Measurements from ENCODE around the gene CXCL1. TPM values are rescaled to one million over a fixed set of nuclear protein-coding genes. Genes with fewer than 3 reads are reported as not detected.

CXCL1 gene
- polyA plus RNA-seq, 1 experiment = 0.53 TPM

- no peak overlapping the region for H3K4me3 ChIP-seq (ENCODE audit: low read depth, low read length)
- POLR2A ChIA-PET = no interaction called here
- no peak for DNase-seq (ENCODE audit: low read depth)
- peaks cover 4% of the 10 kb centered on the region for H3K27me3 ChIP-seq (ENCODE audit: control insufficient read depth, insufficient read depth, low read length)
- TF ChIP-seq CTCF (IDR thresholded peaks at IDR 0.05; ENCODE audit: insufficient read depth, low read depth, low read length) = no peak
- CTCF ChIA-PET = interaction anchor here (0.7 to 1.6 kb wide), 2 partner anchors 124 to 199 kb away, joined by 3 read pairs; no protein-coding TSS in a partner anchor
- no peaks in the 10 kb centered on the region for H3K36me3 ChIP-seq (ENCODE audit: control insufficient read depth, insufficient read depth, low read length)
Observed at GRCh38 chr4:73852771-73853170, 16.4 kb upstream of the CXCL1 start.

DNA sequence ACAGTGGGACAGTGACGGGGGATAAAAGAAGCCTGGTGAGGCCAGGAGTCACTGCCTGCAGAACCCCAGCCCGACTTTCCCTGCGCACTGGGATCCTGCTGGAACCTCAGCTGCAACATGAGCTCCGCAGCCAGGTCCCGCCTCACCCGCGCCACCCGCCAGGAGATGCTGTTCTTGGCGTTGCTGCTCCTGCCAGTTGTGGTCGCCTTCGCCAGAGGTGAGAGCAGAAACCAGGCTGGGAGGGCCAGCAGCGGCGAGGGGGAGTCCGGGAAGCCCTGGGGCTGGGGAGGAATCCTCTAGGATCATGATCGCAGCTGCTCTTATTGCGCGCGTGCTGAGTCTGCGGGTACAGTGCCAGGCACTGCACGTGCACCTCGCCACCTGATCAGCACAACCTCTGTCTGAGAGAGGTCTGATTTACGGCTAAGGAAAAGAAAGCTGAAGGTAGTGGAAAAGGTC is 15.9 kb upstream of the CXCL1 start, which contains the start of gene PF4V1:
Gene PF4V1, plus strand, starts transcription at position 51 of the 459 bp plus-strand sequence. Its CDS starts 67 bp downstream, at position 118.
- Histone ChIP-seq H3K4me3 (ENCODE audit: low read depth, low read length) (peak within 1 kb of the TSS; percentile 9; the same call in 1 of the 2 replicates), H3K36me3 (ENCODE audit: control insufficient read depth, insufficient read depth, low read length) (no peaks in the 10 kb centered on the region), H3K27me3 (ENCODE audit: control insufficient read depth, insufficient read depth, low read length) (peaks cover 4% of the 10 kb centered on the region)
- no peak for DNase-seq (ENCODE audit: low read depth)
- ChIA-PET POLR2A (no interaction called here), CTCF (interaction anchor here (0.6 to 1.6 kb wide), 2 partner anchors 124 to 190 kb away, joined by 3 read pairs; no protein-coding TSS in a partner anchor)
- TF ChIP-seq CTCF (IDR thresholded peaks at IDR 0.05; ENCODE audit: insufficient read depth, low read depth, low read length) = peak; percentile 55

DNA sequence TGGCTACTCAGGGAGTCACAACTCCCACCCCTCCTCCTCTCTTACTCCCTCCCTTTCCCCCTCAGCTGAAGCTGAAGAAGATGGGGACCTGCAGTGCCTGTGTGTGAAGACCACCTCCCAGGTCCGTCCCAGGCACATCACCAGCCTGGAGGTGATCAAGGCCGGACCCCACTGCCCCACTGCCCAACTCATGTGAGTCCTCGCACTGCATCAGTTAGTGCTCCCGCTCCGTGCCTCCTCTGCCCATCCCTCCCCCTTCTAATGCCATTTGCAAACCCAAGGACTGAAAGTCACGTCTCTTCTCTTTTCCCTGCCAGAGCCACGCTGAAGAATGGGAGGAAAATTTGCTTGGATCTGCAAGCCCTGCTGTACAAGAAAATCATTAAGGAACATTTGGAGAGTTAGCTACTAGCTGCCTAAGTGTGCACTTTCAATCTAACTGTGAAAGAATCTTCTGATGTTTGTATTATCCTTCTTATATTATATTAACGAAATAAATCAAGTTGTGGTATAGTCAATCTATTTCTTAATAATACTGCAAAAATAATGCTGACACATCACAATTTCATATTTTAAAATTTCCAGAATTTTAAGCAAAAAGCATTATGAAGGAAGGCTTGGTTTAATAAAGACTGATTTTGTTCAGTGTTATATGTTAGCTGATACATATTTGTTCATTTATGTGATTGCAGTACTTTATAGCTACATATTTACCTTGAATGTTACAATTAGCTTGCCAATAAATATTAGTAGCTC is 15.3 kb upstream of the CXCL1 start:
- Histone ChIP-seq H3K4me3 (ENCODE audit: low read depth, low read length) (peak overlapping the region; percentile 9; the same call in 1 of the 2 replicates), H3K36me3 (ENCODE audit: control insufficient read depth, insufficient read depth, low read length) (no peaks in the 10 kb centered on the region), H3K27me3 (ENCODE audit: control insufficient read depth, insufficient read depth, low read length) (peaks cover 4% of the 10 kb centered on the region)
- ChIA-PET POLR2A (no interaction called here), CTCF (interaction anchor here (0.6 to 1.6 kb wide), 4 partner anchors 11 to 191 kb away, joined by 3 read pairs; no protein-coding TSS in a partner anchor)
- TF ChIP-seq CTCF (IDR thresholded peaks at IDR 0.05; ENCODE audit: insufficient read depth, low read depth, low read length) = no peak
- DNase-seq (ENCODE audit: low read depth) = no peak

GRCh38 chr4:73855406-73855805 is 13.8 kb upstream of the CXCL1 start:
- H3K4me3 ChIP-seq (ENCODE audit: low read depth, low read length) = no peak overlapping the region
- peaks cover 4% of the 10 kb centered on the region for H3K27me3 ChIP-seq (ENCODE audit: control insufficient read depth, insufficient read depth, low read length)
- no peak for TF ChIP-seq CTCF (IDR thresholded peaks at IDR 0.05; ENCODE audit: insufficient read depth, low read depth, low read length)
- H3K36me3 ChIP-seq (ENCODE audit: control insufficient read depth, insufficient read depth, low read length) = no peaks in the 10 kb centered on the region
- POLR2A ChIA-PET = no interaction called here
- DNase-seq (ENCODE audit: low read depth) = no peak
- CTCF ChIA-PET = interaction anchor here (1.1 to 1.3 kb wide), 2 partner anchors 10 to 12 kb away, joined by 3 read pairs; no protein-coding TSS in a partner anchor

GRCh38 chr4:73856518-73856917 is 12.7 kb upstream of the CXCL1 start:
- peak; percentile 79 for DNase-seq (ENCODE audit: low read depth)
- ChIA-PET CTCF (interaction anchor here (0.8 to 0.9 kb wide), 2 partner anchors 13 to 131 kb away, joined by 3 read pairs; no protein-coding TSS in a partner anchor), POLR2A (no interaction called here)
- Histone ChIP-seq H3K36me3 (ENCODE audit: control insufficient read depth, insufficient read depth, low read length) (no peaks in the 10 kb centered on the region), H3K27me3 (ENCODE audit: control insufficient read depth, insufficient read depth, low read length) (peaks cover 4% of the 10 kb centered on the region), H3K4me3 (ENCODE audit: low read depth, low read length) (no peak overlapping the region)
- no peak for TF ChIP-seq CTCF (IDR thresholded peaks at IDR 0.05; ENCODE audit: insufficient read depth, low read depth, low read length)

Measured in BJ (cell line).